Activated gamma-delta T cell treated with anti-CD3 and anti-CD28 coated beads, Interleukin-2, amount 50 U/mL, for 16 hours (primary cell): ENCODE data around the gene DIP2A.

Source experiments
- DNase-seq: peaks from one replicate; pipeline ENCODE4 v3.0.0-alpha.2; 2020; ENCODE audit warnings: low read depth

Gene DIP2A

DNA sequence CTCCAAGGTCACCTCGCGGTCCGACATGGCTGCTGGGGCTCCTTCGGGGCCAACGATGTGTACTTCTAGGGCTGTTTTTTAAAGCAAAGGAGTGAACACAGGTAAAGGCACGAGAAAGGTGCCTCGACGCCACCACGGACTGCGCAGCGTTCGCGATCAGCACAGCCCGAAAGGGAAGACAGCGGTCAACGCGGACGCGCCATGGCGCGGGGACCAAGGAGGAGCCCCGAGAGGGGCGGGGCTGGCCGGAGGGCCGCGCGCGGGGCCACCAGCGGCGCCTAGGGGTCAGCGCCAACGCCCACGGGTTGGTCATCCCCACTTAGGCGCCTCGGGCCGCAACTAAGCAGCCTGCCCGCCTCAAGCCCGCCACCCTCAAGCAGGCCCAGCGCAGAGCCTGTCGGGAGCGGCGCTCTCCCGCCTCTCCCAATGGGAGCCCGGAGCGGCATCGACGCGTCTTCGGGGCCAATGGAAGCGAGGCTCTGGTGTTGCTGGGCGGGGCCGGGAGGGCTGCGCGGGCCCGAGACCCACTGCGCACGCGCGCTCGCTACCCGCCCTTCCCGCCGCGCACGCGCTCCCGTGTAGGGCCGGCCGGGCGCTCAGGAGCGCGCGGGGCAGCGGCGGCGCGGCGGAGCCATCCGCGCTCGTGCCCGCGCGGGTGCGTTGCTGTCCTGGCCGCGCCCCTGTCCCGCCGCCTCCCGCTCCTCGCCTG is at the start of gene DIP2A:
Gene DIP2A, plus strand, starts transcription at position 577 of the 709 bp plus-strand sequence. CDS start 241 bp downstream, outside the sequence.
- peak; percentile 86 for DNase-seq

- no peak for DNase-seq
Observed at GRCh38 chr21:46409641-46410406, 48.9 kb upstream of the DIP2A start.

GRCh38 chr21:46410516-46410915 is 48.2 kb upstream of the DIP2A start:
- DNase-seq: no peak

GRCh38 chr21:46411236-46411635 is 47.5 kb upstream of the DIP2A start:
- no peak for DNase-seq

GRCh38 chr21:46411691-46412090 is 47.0 kb upstream of the DIP2A start:
- DNase-seq: no peak

DNA sequence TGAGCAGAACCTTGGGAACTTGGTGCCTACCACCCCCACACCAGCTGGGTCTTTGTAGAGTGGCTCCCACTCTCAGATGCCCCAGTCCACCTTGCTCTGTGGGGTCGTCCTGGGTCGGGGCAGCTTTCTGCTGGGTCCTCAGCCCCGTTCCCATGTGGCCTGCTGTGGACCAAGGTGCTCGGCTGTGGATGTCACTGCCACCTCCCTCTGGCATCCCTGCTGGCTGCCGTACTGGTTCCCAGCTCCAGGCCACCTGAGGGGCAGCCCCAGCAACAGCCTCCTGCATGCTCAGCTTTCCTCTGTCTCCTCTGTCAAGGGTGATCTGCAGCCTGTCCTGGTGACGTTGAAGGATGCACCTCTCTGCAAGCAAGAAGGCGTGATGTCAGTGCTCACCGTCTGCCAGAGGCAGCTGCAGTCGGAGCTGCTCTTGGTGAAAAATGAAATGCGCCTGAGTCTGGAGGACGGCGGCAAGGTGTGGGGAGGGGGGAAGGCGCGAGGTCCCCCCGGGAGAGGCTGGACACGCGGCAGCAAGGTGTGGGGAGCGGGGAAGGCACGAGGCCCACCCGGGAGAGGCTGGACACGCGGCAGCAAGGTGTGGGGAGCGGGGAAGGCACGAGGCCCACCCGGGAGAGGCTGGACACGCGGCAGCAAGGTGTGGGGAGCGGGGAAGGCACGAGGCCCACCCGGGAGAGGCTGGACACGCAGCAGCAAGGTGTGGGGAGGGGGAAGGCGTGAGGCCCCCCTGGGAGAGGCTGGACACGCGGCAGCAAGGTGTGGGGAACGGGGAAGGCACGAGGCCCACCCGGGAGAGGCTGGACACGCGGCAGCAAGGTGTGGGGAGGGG is 45.9 kb upstream of the DIP2A start:
- no peak for DNase-seq

DNA sequence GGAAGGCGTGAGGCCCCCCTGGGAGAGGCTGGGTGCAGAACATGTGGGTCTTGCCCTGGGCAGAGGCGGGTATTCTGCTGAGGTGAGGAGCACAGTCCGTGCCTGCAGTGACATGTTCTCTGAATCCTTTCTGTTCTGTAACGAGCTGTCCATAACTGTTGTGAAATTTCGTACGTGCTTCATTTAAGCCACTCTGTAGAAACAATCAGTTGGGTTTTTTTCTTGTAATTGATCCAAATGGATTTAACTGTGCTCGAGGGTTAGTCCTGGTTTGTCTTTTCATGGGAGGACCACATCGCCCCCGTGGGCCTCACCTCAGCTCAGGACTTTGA is 45.4 kb upstream of the DIP2A start:
- DNase-seq: no peak

GRCh38 chr21:46414965-46415275 is 43.8 kb upstream of the DIP2A start:
- DNase-seq: no peak

GRCh38 chr21:46416551-46416950 is 42.1 kb upstream of the DIP2A start:
- no peak for DNase-seq

DNA sequence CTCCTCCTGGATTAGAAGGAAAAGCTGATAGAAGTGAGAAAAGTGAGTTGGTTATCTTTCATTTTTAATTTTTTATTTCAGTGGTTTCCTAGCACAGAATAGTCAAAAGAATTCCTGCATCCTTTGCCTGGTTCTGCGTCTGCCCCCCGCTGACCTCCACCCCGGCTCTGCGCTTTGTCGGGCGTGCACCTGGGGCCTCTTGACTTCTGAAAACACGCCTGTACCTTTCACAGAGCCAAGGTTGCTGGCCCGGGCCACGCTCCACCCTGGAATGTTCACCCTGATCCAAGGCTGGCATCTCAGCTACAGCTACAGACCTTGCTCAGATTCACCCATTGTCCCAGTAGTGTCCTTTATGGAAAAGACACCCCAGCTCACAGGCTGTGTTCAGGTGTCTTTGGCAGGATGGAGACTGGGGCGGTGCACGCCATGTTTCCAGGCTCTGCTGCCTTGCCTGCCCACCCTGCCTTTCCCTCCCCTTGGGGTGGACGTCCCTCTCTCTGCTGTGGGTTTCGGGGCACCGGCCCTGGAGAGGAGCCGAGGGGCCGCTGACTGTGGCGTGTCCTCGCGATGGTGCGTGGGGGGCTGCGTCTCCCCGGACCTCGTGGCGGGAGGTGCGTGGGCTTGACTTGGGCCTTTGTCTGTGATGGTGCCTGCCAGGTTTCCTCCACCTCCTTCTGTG is 40.3 kb upstream of the DIP2A start:
- DNase-seq: no peak

GRCh38 chr21:46420241-46421190 is 38.2 kb upstream of the DIP2A start:
- DNase-seq: no peak

DNA sequence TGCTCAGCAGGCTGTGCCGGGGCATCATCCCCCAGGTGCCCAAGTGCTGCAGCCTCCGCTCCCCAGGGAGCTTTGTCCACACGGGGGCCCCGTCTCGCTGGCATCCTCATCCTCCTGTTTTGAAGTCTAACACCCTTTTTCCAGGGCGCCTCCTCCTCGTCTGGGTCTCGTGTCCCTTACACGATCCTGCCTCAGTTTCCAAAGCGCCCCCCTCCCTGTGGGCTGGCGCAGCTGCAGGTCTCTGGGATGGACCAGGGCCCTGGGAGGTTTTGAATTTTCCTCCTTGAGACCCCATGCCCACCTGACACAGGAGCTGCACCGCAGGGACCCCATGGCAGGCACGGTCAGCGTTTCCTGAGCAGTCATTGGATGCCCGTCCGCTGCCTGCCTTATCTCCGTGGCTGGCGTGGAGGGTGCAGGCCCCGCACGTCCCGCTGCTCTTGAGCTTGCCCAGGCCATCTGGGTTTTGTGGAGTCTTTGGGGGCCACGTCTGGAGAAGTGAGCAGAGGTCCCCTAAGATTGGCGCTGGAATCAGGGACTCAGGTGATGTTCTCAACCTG is 37.4 kb upstream of the DIP2A start:
- DNase-seq: no peak

GRCh38 chr21:46421756-46422555 is 36.7 kb upstream of the DIP2A start:
- no peak for DNase-seq

DNA sequence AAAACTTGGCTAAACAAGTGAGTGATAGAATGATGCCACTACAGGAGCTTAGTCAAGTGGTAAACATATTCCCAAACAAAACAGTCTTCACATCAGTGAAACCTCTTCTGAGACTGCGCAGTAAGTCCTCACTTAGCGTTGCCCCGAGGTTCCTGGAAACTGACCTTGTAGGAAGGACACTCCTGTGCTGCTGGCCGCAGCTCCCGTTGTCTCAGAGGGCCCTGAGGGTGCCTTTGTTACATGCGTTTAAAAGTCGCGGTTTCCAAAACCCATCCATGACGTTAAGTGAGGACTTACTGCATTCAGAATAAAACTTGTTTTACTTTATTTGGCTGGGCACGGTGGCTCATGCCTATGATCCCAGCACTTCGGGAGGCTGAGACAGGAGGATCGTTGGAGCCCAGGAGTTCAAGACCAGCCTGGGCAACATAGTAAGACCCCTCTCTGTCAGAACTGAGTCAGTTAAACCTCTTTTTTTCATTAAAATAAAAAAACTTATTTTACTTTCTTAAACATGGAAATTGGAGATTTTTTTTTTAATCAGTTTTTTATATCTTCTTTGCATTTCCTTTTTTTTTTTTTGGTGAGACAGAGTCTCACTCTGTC is 36.0 kb upstream of the DIP2A start:
- no peak for DNase-seq

- no peak for DNase-seq
Observed at GRCh38 chr21:46423546-46424038, 35.1 kb upstream of the DIP2A start.

GRCh38 chr21:46424039-46424591 is 34.6 kb upstream of the DIP2A start:
- no peak for DNase-seq

GRCh38 chr21:46424621-46425020 is 34.1 kb upstream of the DIP2A start:
- no peak for DNase-seq

- DNase-seq: no peak
Observed at GRCh38 chr21:46425041-46425440, 33.6 kb upstream of the DIP2A start.

DNA sequence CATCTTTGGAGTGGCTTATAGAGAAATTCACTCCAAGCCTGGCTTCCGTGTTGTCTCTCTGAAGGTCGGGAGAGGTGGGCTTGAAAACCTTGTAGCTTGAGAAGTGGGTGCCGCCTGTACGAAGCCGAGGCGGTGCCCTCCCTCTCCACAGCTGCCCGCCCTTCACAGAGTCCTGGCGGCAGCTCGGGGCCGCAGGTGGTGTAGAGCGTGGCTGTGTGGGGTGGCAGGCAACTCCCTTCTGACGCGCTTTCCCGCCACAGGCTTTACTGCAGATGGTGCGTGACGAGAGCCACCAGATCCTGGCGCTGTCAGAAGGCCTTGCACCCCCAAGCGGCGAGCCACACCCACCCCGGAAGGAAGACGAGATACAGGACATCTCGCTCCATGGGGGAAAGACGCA is 33.1 kb upstream of the DIP2A start:
- no peak for DNase-seq
